IPS DF 6.9 (cell line): ENCODE measurements around the gene C9orf72.

Experiments
- DNase-seq: peaks from one replicate; pipeline ENCODE4 v3.0.0-alpha.2; 2013; ENCODE audit warnings: low read depth, low spot score
- H3K27ac ChIP-seq: one replicate; pipeline ENCODE4 v1.5.1; 2013; ENCODE audit warnings: low read length, control low read depth
- H3K27me3 ChIP-seq: 2 replicates; pipeline ENCODE4 v1.6.1; 2013; ENCODE audit warnings: mild to moderate bottlenecking, low read length; ENCODE audit not compliant: control insufficient read depth, insufficient read depth
- H3K36me3 ChIP-seq: 2 replicates; pipeline ENCODE4 v1.6.1; 2013; ENCODE audit warnings: low read length; ENCODE audit not compliant: control insufficient read depth, insufficient read depth
- H3K4me1 ChIP-seq: 2 replicates; pipeline ENCODE4 v1.6.1; 2013; ENCODE audit warnings: low read length; ENCODE audit not compliant: control insufficient read depth, insufficient read depth
- H3K4me3 ChIP-seq: 2 replicates; pipeline ENCODE4 v1.5.1; 2013; ENCODE audit warnings: mild to moderate bottlenecking, low read length
- H3K9me3 ChIP-seq: 2 replicates; pipeline ENCODE4 v1.6.1; 2013; ENCODE audit warnings: low read length, inconsistent platforms; ENCODE audit not compliant: control insufficient read depth, insufficient read depth
- WGBS: extraction: QIAGEN DNeasy Blood & Tissue Kit; methylation state at CpG from one replicate; pipeline ENCODE4 v1.1.7; 2013; ENCODE audit warnings: mixed read lengths, missing lambda C conversion rate; ENCODE audit not compliant: insufficient read length, insufficient coverage; 5-methylcytosine and 5-hydroxymethylcytosine counted together

Gene C9orf72

DNA sequence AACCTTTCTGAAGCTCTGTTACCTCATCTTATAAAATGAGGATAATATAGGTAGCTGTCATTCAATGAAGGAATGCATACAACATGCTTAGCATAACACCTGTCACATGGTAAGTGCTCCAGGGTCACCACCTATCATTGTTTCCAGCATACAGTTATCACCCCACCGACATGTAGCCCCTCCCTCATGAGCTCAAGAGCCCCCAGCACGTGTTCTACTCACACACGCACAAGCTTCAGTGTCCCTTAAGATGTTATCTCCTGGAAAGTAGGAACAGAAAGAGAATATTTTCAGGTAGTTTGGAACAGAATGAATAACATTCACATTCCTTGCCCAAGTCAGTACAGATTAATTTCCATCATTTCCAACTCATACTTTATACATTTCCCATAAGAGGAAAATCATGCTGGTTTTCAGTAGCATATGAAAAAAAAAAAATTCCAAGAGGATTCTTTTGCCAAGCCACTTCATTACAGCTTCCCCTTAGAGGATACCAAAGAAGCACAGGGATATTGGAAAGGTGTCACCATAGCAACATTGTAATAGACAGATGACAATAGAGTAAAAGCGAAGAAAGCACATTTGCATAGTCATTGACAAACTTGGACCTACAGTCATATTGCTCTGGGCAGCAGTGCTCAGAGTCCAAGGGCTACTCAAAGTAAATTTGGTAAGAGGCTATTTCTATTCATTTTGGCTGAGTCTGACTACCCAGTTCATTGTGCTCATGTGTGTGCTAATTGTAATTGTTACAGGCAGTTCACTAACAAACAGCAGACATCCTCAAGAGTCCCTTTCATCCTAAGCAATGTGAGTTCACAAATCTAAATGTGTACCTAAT lies 42.1 kb downstream of the C9orf72 start:
- no peak overlapping the region for H3K4me3 ChIP-seq
- H3K27ac ChIP-seq, result no peak overlapping the region
- no peaks in the 10 kb centered on the region for H3K27me3 ChIP-seq
- H3K36me3 ChIP-seq, result no peaks in the 10 kb centered on the region
- DNase-seq, result no peak
- no CpG with 5 or more reads among the region's 4 CpGs for WGBS
- peaks cover 1% of the 10 kb centered on the region; the same call in 1 of the 2 replicates for H3K4me1 ChIP-seq
- H3K9me3 ChIP-seq, result no peaks in the 10 kb centered on the region

- H3K27me3 ChIP-seq, result no peaks in the 10 kb centered on the region
- H3K27ac ChIP-seq, result no peak within 1 kb of the TSS
- WGBS, result no CpG with 5 or more reads among the region's 74 CpGs
- no peaks in the 10 kb centered on the region for H3K36me3 ChIP-seq
- peak within 1 kb of the TSS; percentile 86 for H3K4me3 ChIP-seq
- H3K9me3 ChIP-seq, result no peaks in the 10 kb centered on the region
- peaks cover 1% of the 10 kb centered on the region; the same call in 1 of the 2 replicates for H3K4me1 ChIP-seq
- no peak for DNase-seq
These were observed 43.7 kb downstream of the C9orf72 start, which contains the start of gene MOB3B for GRCh38 chr9:27529316-27530278. Gene MOB3B (minus strand): TSS chr9:27529814. CDS start chr9:27455550, 74,264 bp downstream.

- peaks cover 1% of the 10 kb centered on the region; the same call in 1 of the 2 replicates for H3K4me1 ChIP-seq
- no peak for DNase-seq
- no peaks in the 10 kb centered on the region for H3K27me3 ChIP-seq
- H3K36me3 ChIP-seq, result no peaks in the 10 kb centered on the region
- WGBS, result no CpG with 5 or more reads among the region's 25 CpGs
- peak overlapping the region; percentile 86; the same call in 1 of the 2 replicates for H3K4me3 ChIP-seq
- no peak overlapping the region for H3K27ac ChIP-seq
- H3K9me3 ChIP-seq, result no peaks in the 10 kb centered on the region
These were observed 44.4 kb downstream of the C9orf72 start for GRCh38 chr9:27528886-27529315.

DNA sequence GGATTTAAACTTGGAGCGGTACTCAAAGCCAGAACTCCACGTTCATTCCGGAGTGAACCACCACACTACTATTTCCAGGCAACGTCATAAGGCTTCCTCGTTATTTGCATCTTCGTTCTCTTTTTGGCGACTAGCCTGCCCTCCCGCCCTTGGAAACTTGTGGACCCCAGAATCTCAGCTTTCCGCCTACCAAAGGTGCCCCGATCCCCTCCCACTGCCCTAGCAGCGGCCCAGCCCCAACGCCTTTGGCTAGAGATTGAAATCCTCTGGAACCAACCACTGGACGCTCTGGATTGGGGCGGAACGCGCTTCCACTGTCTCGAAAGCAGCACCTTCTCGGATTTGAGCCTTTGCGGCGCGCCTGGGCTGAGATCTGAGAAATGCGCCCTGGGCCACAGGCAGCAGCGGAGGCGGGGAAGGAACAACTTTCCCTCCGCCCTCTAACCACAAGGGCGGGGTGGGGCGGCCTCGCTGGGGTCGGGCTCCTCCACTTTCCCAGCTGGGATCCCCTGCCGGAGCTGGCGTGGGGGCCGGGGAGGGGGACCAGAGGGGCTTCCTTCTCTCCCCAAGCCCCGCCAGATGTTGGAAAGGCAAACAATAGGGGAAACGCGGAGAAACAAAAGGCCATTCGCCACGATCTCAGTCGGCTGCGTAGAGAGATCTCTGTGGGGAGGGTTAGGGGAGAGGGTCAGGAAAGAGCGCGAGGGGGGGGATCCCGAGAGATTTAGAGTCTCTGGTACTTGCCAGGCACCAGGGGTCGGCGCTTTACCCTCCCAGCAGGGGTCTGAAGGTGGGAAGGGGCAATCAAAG lies 45.0 kb downstream of the C9orf72 start:
- peak overlapping the region; percentile 86; the same call in 1 of the 2 replicates for H3K4me3 ChIP-seq
- WGBS, result no CpG with 5 or more reads among the region's 44 CpGs

DNA sequence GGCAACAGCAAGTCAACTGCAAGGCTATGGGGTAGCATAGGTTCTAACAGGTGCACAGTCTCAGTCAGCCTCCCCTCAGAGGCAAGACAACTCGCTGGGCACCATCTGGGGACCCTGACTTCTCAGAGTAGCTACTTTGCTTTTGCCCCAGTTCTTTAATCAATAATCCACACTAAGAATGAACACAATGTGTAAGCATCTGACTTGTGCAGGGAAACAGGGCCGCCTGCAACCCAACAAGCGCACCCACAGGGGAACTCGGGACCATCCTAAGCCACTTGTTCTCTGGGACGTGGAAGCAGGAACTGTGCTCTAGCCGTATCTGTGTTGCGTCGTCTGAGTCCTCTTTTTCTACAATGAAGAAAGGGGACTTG lies 45.6 kb downstream of the C9orf72 start:
- WGBS, result no CpG with 5 or more reads among the region's 8 CpGs

More for the DNA sequence above, 45.0 kb downstream of the C9orf72 start:
- DNase-seq, result no peak
- Histone ChIP-seq H3K4me1 (peaks cover 1% of the 10 kb centered on the region; the same call in 1 of the 2 replicates), H3K9me3 (no peaks in the 10 kb centered on the region), H3K27me3 (no peaks in the 10 kb centered on the region), H3K27ac (no peak overlapping the region), H3K36me3 (no peaks in the 10 kb centered on the region)

GRCh38 chr9:27524236-27524635 lies 49.0 kb downstream of the C9orf72 start, which contains the start of gene IFNK:
Gene IFNK (plus strand): TSS chr9:27524290. CDS start chr9:27524337, 47 bp downstream.
- H3K27ac ChIP-seq, result no peak within 1 kb of the TSS
- no peak within 1 kb of the TSS for H3K4me3 ChIP-seq
- H3K36me3 ChIP-seq, result no peaks in the 10 kb centered on the region
- H3K9me3 ChIP-seq, result no peaks in the 10 kb centered on the region
- H3K4me1 ChIP-seq, result no peaks in the 10 kb centered on the region
- DNase-seq, result no peak
- H3K27me3 ChIP-seq, result no peaks in the 10 kb centered on the region
- WGBS, result no CpG with 5 or more reads among the region's 2 CpGs

More for the DNA sequence above, 45.6 kb downstream of the C9orf72 start:
- Histone ChIP-seq H3K27me3 (no peaks in the 10 kb centered on the region), H3K4me3 (peak overlapping the region; percentile 86; the same call in 1 of the 2 replicates), H3K27ac (no peak overlapping the region), H3K9me3 (no peaks in the 10 kb centered on the region), H3K4me1 (peaks cover 1% of the 10 kb centered on the region; the same call in 1 of the 2 replicates), H3K36me3 (no peaks in the 10 kb centered on the region)
- no peak for DNase-seq

DNA sequence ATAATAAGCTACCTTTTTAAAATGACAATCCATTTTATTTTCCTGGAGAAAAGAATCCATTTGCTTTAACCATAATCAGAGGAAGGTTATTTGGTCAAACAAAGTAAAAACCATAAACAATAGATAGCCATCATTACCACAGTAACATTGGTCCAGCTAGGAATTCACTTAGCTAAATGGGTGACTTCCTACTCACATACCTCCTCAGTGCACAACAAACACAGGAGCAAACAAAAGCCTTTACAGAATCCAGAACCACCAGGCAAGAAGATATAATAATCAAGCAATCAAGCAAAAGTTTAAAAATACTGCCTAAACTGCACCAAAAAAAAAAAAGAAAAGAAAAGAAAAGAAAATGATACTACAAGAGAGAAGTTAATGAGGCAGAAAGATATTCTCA lies 50.1 kb downstream of the C9orf72 start:
- Histone ChIP-seq H3K27me3 (no peaks in the 10 kb centered on the region), H3K4me3 (no peak overlapping the region), H3K4me1 (no peaks in the 10 kb centered on the region), H3K9me3 (no peaks in the 10 kb centered on the region), H3K36me3 (no peaks in the 10 kb centered on the region), H3K27ac (no peak overlapping the region)
- no peak for DNase-seq

DNA sequence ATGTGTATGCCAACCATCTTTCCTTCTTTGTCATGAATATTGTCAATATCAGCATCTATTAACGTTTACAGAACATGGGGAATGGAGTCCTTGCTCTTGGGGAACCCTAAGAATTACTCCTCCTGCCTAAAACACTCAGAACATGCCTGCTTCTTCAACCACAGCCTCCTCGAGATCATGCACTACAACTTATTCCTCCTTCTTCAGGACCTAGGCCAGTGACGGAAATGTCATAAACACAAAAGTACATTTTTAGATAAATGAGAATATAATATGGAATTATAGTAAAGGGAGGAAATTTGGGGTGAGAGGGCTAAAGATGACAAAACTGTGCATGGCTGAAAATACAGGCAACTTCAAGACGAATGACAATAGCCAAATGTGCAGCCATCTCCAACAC lies 52.3 kb downstream of the C9orf72 start:
- Histone ChIP-seq H3K36me3 (no peaks in the 10 kb centered on the region), H3K4me3 (no peak overlapping the region), H3K27me3 (no peaks in the 10 kb centered on the region), H3K9me3 (no peaks in the 10 kb centered on the region), H3K4me1 (no peaks in the 10 kb centered on the region), H3K27ac (no peak overlapping the region)
- no peak for DNase-seq
- WGBS, result no CpG with 5 or more reads among the region's 4 CpGs

DNA sequence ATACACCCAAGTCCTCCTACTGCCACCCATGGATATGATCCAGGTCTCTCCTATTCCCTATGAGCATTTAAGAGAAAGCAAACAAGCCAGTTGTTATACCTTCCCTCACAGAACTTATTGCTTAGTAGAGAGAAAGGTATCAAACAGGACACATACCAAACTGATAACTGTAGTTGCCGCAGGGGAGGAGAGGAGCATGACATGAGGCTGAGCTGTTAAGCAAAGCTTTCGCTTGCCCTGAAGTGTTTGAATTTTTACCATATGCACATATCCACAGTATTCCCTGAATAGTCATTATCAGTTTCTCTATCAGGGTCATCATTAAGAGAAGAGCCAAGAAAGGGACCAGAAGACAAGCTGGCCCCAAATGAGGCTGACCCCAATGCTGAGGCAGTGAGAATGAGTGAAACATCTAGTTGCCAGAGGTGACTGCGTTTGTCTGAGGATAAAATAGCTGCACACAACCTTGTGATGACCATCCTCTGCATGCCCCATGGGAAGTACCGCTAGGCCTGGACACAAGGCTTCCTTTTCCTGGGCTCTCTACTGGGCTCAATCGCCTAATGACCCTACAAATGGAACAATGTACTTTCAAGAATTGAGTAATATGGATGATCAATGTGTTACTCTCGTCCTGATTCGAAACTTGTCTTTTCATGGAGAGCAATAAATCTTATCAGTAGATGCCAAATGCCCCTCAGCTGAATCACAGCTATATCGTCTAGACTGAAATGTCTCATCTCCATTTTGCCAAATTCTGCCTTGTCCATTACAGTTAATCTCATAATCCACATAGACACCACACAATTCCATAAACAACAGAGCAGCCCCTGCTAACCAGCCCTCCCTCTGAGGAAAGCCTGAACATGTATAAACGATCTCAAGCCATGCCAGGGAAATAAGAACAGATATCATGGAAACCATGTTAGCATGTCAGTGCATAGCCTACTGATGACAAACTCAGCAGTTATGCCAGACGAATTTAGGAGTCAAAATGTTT lies 53.5 kb downstream of the C9orf72 start:
- no peaks in the 10 kb centered on the region for H3K27me3 ChIP-seq
- no peaks in the 10 kb centered on the region for H3K36me3 ChIP-seq
- DNase-seq, result no peak
- no CpG with 5 or more reads among the region's 10 CpGs for WGBS
- H3K4me1 ChIP-seq, result no peaks in the 10 kb centered on the region
- no peaks in the 10 kb centered on the region for H3K9me3 ChIP-seq
- no peak overlapping the region for H3K27ac ChIP-seq
- no peak overlapping the region for H3K4me3 ChIP-seq
